ENCODE results near the gene IDUA.
"Not testable (repeated sequence)": the region's sequence is repeated elsewhere in the genome, so short reads cannot be mapped to it uniquely, and the experiment has no call there.

IDUA gene

DNA sequence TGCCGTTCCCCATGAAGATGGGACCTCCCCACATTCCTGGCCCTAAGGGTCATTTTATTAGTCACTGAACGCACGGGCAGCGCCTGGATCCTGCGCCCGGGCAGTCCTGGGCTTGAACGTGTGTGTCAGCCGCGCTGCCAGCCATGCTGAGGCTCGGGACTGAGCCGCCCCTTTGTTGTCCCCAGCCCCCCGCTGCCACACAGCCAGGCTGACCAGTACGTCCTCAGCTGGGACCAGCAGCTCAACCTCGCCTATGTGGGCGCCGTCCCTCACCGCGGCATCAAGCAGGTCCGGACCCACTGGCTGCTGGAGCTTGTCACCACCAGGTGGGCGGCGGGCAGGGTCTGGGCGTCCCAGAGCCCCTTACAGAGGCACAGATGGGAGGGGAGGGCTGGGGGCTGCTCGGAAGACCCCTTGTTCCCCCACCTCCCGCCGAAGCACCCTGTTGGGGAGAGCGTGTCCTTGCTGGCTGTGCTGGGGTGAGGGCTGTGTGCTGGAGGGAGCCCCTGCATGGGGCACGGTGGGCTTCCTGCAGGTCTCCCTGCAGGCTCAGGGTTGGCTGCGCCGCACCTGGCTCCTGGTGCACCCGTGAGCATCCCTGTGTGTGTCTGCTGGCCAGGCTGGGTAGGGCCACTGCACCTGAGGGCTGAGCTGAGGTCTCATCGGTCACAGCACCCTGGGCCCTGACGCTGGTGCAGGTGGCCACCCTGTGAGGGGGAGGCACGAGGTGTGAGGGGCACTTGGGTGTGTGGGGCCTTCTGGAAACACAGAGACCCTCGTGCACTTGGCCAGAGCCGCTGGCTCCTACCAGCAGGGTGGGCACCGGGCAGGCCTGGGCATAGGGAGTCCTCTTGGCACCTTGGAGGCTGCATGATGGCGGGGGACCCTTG is 1.0 kb downstream of the IDUA start:
- DNase-seq (ENCODE audit: low read depth), result no peak

DNA sequence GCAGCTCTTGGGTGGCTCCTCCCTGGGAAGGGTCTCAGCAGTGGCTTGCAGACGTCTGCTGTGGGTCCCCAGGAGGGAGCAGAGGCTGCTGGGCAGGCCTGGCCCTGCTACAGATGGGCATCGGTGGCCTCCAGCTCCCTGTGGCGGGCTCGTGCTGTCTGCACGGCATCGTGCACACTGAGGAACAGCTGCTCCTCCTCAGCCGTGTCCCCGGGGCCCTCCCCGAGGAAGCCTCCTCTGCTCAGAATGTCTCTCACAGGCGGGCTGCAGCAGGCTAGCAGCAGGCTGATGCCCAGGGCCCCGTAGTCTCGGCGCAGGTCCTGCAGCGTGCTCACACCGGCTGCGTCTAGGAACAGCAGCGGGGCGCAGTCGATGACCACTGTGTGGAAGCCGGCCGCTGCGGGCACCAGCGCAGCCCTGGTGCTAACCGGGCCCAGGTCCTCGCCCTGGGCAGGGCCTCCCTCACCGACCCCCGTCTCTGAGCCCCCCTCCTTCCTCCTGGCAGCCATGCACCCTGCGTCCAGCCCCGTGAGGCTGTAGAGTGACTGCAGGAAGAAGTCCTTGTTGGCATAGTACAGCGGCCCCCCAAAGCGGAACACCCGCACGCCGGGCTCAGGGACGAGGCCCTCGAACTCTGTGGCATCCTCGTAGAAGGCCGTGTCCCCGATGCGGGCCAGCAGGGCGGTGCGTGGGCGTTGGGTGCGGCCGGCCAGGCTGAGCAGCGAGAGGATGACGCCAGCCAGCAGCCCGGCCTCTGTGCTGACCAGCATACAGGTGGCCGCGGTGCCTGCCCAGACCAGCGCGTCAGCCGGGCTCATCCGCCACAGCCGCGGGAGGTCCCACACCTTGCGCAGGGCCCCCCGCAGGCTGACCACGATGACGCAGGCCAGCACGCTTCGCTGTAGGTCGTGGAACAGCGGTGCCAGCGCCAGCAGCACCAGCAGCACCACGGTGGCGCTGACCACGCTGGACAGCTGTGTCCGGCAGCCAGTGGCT is 2.2 kb downstream of the IDUA start:
- no peak for DNase-seq (ENCODE audit: low read depth)

DNA sequence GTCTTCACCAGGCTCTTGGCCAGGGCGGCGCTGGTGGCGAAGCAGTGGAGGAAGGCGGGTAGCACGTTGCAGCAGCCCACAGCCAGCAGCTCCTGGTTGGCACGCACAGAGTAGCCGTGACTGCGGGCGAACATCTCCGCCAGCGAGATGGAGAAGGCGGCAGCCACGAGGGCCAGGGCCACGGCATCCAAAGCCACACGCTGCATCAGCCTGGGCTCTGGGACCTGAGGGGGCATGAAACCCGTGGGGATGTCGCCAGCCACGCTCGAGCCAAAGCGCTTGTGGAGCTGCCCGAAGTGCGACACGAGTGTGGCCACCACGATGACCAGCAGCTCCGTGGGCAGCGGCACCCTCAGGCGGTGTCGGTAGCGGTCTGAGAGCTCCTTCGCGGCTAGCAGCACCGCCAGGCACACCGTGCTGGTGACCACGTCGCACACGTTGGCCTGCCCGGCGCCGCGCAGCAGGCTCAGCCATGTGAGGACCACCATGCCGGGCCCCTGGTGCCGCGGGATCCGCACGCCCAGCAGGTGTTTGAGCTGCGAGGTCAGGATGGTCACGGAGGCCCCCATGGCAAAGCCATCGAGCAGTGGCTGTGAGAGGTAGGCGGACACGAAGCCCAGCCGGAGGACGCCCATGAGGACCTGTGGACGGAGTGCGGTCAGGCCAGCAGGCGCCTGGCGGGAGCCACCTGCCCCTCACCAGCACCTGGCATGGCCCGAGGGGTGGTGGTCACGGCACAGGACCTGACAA is 3.1 kb downstream of the IDUA start:
- DNase-seq (ENCODE audit: low read depth), result no peak

DNA sequence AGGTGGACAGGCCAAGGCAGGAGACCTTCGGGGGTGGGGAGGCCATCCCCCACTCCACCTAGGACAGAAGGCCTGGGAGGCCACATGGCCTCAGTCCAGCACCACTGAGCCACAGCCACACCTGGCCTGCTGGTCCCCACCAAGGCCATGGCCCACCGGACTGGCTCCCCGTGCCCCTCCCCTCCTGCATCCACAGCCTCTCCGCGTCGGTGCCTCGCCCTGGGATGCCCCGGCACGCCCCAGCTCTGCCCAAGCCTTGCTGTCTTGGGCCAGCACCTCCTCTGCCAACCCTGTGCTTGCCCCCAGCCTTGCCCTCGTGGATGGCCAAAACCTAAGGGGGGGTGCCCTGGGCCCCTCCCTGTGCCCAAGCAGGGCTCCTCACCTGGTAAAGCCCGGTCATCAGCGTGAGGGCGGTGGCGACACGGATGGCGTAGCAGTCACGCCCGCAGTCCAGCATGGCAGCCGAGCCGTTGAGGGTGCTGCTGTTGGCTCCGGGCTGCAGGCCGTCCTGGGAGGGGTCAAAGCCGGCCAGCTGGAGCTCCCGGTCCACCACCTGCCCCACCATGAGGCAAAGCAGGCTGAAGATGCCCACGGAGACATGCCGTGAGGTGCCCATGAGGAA is 4.0 kb downstream of the IDUA start:
- DNase-seq (ENCODE audit: low read depth), result no peak

DNA sequence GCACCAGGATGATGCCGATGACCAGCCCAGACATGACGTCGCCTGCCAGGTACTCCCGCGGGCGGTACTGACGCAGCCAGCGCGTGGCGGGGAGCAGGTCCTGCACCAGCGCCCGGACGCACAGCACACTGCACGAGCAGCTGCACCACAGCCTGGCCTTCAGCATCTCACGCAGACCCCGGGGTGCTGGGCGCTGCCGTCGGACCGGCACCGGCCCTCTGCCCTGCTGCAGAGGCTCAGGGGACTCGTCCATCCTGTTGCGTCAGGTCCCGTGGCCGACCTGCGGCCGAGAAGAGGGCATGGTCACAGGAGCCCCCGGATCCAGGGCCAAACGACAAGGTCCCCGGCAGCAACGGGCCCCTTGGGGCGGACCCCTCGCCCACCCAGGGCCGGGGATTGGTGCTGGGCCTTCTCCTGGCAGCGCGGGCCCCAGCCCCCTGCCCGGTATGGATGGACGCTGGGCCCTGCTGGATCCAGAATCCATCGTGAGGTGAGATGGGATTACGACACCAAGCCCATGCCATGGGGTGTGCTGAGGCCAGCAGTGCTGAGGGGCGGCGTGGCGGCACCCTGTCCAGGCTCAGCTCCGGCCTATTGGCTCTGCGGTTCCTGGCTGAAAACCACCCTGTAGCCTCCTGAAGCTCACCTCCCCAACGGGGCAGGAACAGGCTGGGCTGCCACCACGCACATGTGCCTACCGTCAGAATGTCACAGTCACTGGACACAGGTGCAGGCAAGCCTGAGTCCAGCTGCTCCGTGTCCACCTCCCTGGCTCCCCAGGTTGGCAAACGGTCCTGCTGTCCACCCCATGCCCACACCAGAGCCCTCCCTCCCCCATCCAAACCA is 4.8 kb downstream of the IDUA start:
- no peak for DNase-seq (ENCODE audit: low read depth)

DNA sequence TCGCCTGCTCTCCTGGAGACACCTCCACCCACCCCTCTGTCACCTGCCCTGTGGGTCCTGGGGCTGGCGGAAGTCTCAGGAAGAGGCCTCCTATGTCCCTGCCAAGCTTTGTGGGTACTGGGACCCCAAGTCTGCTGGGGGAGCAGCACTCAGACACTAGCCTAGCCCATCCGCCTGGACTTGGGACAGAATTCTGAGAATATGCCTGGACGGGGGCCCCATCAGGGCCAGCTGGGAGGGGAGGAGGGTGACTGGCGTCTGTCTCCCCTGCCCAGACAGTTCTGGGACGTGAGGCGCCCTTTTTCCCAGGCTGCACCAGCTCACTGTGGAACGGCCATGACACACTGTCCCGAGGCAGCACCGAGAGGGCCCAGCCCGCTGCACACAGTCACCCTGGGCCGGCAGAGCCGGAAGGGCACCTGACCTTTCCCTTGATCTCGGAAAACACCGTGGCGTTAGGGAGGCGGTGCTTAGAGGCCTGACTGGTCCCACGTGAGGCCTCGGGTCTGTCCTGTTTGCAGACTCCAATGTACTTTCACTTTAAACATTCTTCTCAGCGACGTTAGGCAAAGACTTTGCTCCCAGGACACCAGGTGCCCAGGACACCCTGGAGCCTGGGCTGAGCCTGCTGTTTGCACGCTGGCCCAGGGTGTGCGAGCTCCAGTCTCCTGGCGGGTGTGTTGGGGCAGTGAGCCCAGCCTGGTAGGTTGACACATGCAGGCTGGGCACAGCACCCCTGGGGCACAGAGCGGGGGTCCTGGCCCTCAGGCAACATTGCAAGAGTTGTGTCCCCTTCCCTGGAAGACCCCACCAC is 5.7 kb downstream of the IDUA start:
- no peak for DNase-seq (ENCODE audit: low read depth)

DNA sequence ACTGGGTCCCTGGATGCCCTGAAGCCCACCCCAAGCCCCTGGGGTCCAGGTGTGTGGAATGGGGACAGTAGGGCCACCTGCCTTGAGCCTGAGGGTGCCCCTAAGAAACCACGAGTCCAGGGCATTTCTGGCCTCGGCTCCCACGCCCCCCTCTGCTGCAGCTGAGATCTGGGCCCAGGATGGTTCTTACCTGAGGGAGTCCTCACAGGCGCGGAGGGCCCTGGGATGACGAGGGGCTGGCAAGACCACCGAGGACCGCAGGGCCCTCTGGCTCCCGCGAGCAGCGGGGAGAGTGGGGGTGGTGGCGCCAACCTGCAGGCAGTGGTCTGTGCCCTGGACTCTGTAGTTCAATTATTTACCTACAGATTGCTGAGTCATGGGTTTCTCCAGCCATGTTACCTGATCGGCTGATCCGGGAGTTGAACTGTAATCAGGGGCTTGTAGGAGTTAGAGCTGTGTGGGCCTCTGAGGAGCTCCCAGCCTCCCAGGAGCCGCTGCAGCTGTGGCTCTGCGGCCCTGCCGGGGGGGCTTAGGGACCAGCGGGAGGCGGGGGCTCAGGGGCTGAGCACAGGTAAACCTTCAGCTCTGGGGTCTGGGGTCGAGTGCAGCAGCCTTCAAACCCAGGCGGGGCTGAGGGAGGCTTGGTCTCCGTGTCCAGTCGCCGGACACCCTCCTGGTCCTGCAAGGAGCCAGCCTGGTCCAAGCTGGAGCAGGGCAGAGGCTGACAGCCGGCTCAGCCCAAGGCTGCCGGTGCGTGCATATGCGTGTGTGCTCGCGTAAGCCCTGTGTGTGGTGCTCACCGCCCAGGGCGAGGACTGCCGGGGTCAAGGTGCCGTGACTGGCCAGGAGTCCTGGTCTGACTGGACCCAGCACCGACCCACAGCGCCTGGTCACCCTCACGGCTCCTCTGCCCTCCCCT is 6.5 kb downstream of the IDUA start, which contains the start of gene SLC26A1:
TSS of gene SLC26A1 (minus strand) at position 294 of the 919 bp plus-strand sequence. CDS start 1,701 bp downstream, outside the sequence.
- DNase-seq (ENCODE audit: low read depth), result no peak

DNA sequence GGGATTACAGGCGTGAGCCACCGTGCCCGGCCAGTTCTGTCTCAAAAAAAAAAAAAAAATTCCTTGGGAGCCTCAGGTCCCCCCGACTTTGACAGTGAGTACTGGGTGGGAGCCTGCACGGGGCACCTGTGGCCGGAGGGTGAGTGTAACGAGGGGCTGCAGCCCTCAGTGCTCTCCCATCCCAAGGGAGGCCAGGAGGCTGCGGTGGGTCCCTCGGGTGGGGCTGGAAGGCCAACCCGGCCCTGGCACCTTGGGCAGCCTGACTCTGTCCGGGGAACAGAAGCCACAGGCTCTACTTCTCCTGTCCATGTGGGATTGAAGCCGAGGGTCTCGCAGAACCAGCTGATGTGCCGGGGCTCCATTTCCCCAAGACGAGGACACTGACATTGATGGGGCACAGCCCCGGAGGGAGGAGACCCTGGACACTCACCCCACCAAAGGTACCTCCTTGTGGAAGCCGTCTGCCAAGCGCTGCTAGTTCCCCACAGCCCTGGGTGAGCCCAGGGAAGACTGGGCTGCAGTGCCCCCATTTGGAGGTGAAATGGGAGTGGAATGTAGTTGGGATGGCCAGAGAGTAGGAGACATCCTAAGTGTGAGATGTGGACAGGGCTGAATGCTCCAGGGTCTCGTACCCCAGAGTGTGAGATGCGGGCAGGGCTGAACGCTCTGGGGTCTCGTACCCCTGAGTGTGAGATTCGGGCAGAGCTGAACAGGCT is 8.6 kb downstream of the IDUA start:
- no peak for DNase-seq (ENCODE audit: low read depth)

DNA sequence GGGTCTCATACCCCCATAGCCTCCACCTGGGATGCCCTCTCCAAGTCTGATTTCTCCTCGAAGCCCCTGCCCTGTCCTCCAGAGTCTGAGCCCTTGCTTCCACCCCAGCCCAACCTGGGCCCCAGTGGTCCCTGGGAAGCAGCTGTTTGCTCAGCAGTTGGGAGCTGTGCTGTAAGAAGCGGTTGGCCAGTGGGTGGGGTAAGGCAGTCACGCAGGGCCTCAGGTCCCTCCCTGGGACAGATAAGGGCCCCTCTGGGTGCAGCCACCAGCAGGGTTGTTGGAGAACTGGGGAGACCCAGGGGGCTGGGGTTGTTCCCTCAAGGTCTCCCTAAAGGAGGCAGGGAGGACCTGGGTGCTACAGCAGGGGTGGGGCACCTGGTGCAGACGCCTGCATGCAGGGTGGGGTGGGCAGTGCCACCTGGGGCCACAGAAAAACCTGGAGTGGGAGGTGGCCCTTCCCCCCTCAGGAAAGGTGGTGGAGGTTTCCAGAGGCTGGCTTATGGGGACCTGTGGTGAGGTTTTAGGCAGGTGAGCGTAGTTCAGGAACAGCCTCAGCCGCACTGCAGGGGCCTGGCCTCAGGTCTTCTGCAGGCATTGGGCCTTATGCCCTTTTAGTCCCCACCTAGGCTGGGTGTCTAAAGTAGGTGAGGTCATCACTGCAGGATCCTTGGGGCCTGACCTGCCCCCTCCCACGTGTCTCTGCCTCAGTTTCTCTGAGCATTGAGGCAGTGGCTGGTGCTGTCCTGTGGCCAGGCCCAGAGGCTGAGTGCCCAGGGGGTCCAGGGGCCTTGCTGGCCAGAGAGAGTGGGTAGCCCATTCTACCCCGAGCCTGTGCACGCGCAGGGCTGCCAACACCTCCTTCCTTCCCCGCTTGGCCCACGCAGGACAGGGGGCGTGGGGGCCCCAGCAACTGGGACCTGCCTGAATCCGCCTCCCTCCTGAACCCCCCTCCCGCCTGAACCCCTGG is 9.5 kb downstream of the IDUA start:
- no peak for DNase-seq (ENCODE audit: low read depth)

DNA sequence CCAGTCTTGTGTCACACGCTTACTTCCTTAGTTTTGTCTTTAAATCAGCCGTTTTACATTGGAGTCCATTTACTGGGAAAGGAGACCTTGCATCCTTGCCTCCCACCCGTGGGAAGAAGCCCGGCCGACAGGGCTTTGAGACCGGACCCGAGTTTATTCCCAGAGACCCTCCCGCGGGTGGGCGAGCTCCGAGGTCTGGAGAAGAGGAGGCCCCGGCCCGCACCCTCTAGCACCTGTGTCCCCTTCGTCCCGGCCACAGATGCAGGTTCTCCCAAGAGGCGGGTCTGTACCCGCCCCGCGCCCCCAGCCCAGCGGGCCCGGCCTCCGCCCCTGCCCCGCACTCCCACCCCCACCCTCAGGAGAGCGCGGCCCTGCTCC is 10.1 kb downstream of the IDUA start:
- no peak for DNase-seq (ENCODE audit: low read depth)

DNA sequence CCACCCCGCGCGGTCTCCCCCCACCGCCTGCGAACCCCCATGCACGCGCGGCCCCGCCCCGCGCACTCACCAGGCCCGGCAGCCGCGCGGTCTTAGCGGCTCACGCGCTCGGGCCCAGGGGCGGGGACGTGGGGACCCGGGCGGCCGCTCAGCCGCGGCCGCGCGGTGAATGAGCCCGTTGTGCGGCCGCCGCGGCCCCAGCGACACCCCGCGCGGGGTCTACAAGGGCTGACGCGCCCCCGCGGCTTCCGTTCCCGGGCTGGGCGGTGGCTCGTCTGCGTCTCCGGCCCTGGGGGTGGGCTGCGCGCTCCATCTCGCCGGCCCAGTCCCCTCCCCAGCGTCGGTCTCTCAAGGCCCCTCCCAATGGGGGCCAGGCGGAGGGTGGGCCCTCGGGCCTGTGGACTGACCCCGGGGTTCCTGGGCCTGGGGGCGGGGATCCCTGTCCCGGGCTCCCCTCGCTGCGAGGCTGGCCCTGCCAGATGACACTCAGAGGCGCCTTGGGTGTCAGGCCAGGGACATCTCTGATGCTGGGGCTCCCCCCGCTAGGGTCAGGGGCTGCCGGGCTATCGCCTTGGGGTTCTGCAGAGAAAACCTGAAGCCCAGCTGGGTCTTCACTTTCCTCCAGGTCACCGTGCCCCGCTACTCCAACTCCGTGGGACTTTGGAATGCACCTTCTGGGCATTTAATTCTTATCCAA is 10.7 kb downstream of the IDUA start:
- DNase-seq (ENCODE audit: low read depth), result no peak

DNA sequence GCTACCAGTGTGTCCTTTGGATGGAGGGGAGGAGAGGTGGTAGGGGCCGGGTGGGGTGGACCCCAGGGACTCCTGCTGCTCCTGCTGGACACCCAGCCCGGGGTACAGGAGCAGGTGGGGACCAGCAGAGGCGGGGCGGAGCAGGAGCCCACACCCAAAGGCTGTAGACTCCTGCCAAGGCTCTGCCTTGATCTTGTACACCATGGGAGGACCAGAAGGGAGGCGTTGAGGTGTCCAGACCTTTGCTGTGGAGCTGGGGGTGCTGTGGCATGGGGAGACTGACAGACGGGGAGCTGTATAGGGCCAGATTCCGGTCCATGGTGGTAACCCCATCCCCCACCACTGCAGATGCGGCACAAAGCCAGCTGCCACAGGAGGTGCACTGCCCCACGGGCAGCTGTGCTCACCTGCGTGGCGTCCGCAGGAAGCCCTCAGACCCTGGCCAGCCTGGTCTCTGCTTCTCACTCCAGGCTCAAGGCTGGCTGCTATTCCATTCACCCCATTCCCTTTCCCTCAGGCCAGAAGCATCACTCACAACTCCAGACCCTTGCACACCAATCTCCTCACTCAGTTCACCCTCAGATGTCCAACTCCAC is 11.3 kb downstream of the IDUA start:
- DNase-seq (ENCODE audit: low read depth), result no peak

DNA sequence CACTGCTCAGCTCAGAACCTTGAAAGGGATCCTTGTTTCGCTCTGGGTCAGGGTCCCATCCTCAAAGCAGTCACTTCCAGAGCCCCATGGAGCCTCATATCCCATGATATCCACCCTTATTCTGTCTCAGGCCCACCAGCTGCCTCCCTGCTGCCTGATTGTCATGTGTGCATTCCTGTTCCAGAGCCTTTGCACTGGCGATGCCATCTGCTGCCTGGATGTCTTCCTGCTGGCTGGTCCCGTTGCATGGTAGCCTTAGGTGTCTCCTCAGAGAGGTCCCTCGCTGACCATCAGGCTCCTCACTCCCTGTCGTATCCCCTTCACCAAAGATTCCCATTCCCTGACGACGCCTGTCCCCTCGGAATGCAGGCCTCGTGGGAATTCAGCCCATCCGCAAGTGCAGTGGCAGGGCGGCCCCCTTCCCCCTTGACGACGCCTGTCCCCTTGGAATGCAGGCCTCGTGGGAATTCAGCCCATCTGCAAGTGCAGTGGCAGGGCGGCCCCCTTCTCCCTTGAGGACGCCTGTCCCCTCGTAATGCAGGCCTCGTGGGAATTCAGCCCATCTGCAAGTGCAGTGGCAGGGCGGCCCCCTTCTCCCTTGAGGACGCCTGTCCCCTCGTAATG is 12.5 kb downstream of the IDUA start:
- not testable (repeated sequence) for DNase-seq (ENCODE audit: low read depth)

DNA sequence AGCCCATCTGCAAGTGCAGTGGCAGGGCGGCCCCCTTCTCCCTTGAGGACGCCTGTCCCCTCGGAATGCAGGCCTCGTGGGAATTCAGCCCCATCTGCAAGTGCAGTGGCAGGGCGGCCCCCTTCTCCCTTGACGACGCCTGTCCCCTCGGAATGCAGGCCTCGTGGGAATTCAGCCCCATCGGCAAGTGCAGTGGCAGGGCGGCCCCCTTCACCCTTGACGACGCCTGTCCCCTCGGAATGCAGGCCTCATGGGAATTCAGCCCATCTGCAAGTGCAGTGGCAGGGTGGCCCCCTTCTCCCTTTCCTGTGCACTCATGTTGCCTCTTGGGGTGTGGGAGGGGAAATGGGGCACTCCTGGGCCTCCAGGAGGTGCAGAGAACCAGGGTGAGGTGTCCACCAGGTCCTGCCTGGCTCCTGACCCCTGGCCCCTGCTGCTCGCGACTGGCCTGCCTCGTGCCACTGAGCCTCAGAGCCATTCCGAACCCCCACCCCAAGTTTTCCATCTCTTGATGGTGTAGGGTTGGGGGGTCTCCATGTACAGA is 13.1 kb downstream of the IDUA start:
- DNase-seq (ENCODE audit: low read depth), result no peak

DNA sequence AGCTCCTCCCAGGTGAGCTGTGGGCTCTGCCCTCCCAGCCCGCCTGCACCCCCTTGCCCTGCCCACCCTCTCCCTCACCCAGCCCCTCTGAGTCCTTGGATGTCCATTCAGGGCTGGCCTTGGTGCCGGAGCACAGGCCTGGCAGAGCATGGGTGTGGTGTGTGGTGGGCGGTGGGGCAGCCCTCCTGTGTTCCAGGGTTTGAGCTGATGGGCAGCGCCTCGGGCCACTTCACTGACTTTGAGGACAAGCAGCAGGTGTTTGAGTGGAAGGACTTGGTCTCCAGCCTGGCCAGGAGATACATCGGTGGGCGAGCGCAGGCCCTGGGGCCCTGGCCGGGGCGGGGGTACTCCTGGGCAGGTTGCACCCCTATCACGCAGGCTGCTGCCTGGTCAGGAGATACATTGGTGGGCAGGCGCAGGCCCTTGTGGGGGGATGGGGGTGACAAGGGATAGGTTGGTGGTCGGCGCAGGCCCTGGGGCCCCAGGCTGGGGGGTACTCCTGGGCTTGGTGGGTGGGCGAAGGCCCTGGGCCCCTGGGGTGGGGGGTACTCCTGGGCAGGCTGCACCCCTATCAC is 13.9 kb downstream of the IDUA start:
- DNase-seq (ENCODE audit: low read depth), result no peak

Measured in stimulated activated CD8-positive, alpha-beta memory T cell treated with anti-CD3 and anti-CD28 coated beads, Interleukin-7, amount 100 ng/mL, for 24 hours (primary cell).